Psoas muscle (tissue), 8 donors: ENCODE measurements around the gene PHETA1. TPM values are rescaled to one million over a fixed set of nuclear protein-coding genes. Genes with fewer than 3 reads are reported as not detected.

Experiments used
- ATAC-seq, 4 donors: fragments of 200-7000 bp; cut with Tn5 transposase; one replicate each; pipeline ENCODE4 v1.9.1; 2020; ENCODE audit warnings: moderate library complexity in 3 of 4, mild to moderate bottlenecking in 2 of 4
- DNase-seq, 2 donors: peaks; one replicate each; pipeline ENCODE4 v3.0.0-alpha.2; 2020
- H3K27ac ChIP-seq: fragments of 200-600 bp; one replicate; pipeline ENCODE4 v1.8.0; 2022
- H3K27me3 ChIP-seq, 3 donors: fragments of 200-600 bp in 1 of 3; one replicate each; pipeline versions ENCODE4 v1.6.1 to v1.8.0; 2013 to 2022; ENCODE audit warnings: low read length in 2 of 3, mild to moderate bottlenecking in 2 of 3, moderate library complexity in 1 of 3; ENCODE audit not compliant: insufficient read depth in 3 of 3
- H3K36me3 ChIP-seq, 2 donors: fragments of 200-600 bp in 1 of 2; one replicate each; pipeline versions ENCODE4 v1.6.1 to v1.8.0; 2013 to 2022; ENCODE audit warnings: low read depth in 1 of 2, mild to moderate bottlenecking in 1 of 2, moderate library complexity in 1 of 2; ENCODE audit not compliant: insufficient read depth in 1 of 2
- H3K4me1 ChIP-seq: fragments of 200-600 bp; one replicate; pipeline ENCODE4 v1.8.0; 2022
- H3K4me3 ChIP-seq: fragments of 200-600 bp; one replicate; pipeline ENCODE4 v1.8.0; 2022; ENCODE audit warnings: mild to moderate bottlenecking
- H3K9me3 ChIP-seq: fragments of 200-600 bp; one replicate; pipeline ENCODE4 v1.8.0; 2022
- CTCF ChIP-seq: fragments of 200-600 bp; IDR thresholded peaks from one replicate; pipeline ENCODE4 v1.8.0; 2022; ENCODE audit warnings: antibody characterized with exemption
- WGBS, 3 donors: extraction: QIAGEN DNeasy Blood & Tissue Kit; methylation state at CpG; one replicate each; pipeline versions ENCODE4 v1.1.6 to v1.1.7; 2013; 5-methylcytosine and 5-hydroxymethylcytosine counted together
- intact Hi-C, 2 donors: fragments of 100-400 bp; cut with DNase I; formaldehyde crosslinking; loops; one replicate each; pipeline versions ENCODE4 v1.11.0 to v1.14.2; 2022
- polyA plus RNA-seq, 3 donors: library from polyadenylated mRNA; stranded (reverse); fragments of 200-250 nt; gene quantifications; one replicate each; pipeline ENCODE4 v1.2.3, GENCODE V29; 2013
- total RNA-seq, 4 donors: library from RNA; stranded (reverse); fragmentation: NEBNext Ultra II Directional in 2 of 4; extraction: Animal tissue kit (Norgen Biotek cat#: 25700) in 2 of 4; gene quantifications; one replicate each; pipeline versions ENCODE4 v1.2.1 to v1.2.4, GENCODE V29; 2021 to 2023
- donor health status: healthy with polysubstance abuse.
- donor health status: DM: no; HTN: no; CAD: no; lungs with moderate emphysema.
- donor health status: Bipolar disorder and iron deficiency.
- donor health status: healthy.
- donor health status: DM: yes; HTN: yes; CAD: no.
- donor health status: DM: no; HTN: no; CAD: no.
- donor health status: DM: no; HTN: no; CAD: no.
- donor health status: DM: yes; HTN: yes; CAD: no.

PHETA1 gene
- total and polyA plus RNA-seq, 7 donors = 5.3 to 19.9 (median 7.0) TPM

GRCh38 chr12:111349101-111349747 is 19.7 kb downstream of the PHETA1 start:
- Histone ChIP-seq H3K36me3 (no peaks in the 10 kb centered on the region), H3K4me3 (no peak overlapping the region), H3K9me3 (no peaks in the 10 kb centered on the region), H3K27ac (no peak overlapping the region), H3K4me1 (no peaks in the 10 kb centered on the region), H3K27me3 (peaks cover 0 to 4% (median 0%) of the 10 kb centered on the region in 3 donors)
- DNase-seq (no peak), ATAC-seq (no peak)
- intact Hi-C loops = no loop called here
- TF ChIP-seq CTCF = no peak
- WGBS, 3 donors = 86 to 89% (median 88%) methylated on average over 11 of the region's 11 CpGs

GRCh38 chr12:111347891-111348644 is 20.8 kb downstream of the PHETA1 start:
- intact Hi-C loops = no loop called here
- no peaks in the 10 kb centered on the region for H3K36me3 ChIP-seq
- 94 to 95% (median 94%) methylated on average over 17 to 18 of the region's 18 CpGs for WGBS, 3 donors

GRCh38 chr12:111344254-111344875 is 24.5 kb downstream of the PHETA1 start:
- ATAC-seq = no peak

More at GRCh38 chr12:111347891-111348644, 20.8 kb downstream of the PHETA1 start:
- DNase-seq (no peak), ATAC-seq (no peak)
- no peak for TF ChIP-seq CTCF
- H3K9me3 ChIP-seq = no peaks in the 10 kb centered on the region
- H3K4me3 ChIP-seq = no peak overlapping the region
- H3K4me1 ChIP-seq = no peaks in the 10 kb centered on the region
- H3K27me3 ChIP-seq = peaks cover 0 to 4% (median 0%) of the 10 kb centered on the region in 3 donors
- no peak overlapping the region for H3K27ac ChIP-seq

GRCh38 chr12:111343181-111343580 is 25.7 kb downstream of the PHETA1 start:
- TF ChIP-seq CTCF = no peak
- no peak for DNase-seq
- no peak overlapping the region for H3K4me3 ChIP-seq
- ATAC-seq = no peak
- H3K9me3 ChIP-seq = no peaks in the 10 kb centered on the region
- no peaks in the 10 kb centered on the region for H3K36me3 ChIP-seq
- no peaks in the 10 kb centered on the region for H3K4me1 ChIP-seq
- intact Hi-C loops = no loop called here
- no peak overlapping the region for H3K27ac ChIP-seq
- H3K27me3 ChIP-seq = peaks cover 0 to 2% (median 0%) of the 10 kb centered on the region in 3 donors
- WGBS, 3 donors = 67 to 80% (median 69%) methylated on average over 1 of the region's 1 CpG

More at GRCh38 chr12:111344254-111344875, 24.5 kb downstream of the PHETA1 start:
- no peak for DNase-seq
- intact Hi-C loops = no loop called here
- no peak overlapping the region for H3K4me3 ChIP-seq
- TF ChIP-seq CTCF = no peak
- H3K27ac ChIP-seq = no peak overlapping the region
- WGBS, 3 donors = 78 to 81% (median 81%) methylated on average over 4 of the region's 4 CpGs
- no peaks in the 10 kb centered on the region for H3K9me3 ChIP-seq
- H3K36me3 ChIP-seq = no peaks in the 10 kb centered on the region
- peaks cover 0 to 2% (median 0%) of the 10 kb centered on the region in 3 donors for H3K27me3 ChIP-seq
- H3K4me1 ChIP-seq = no peaks in the 10 kb centered on the region
